HG03432 (cell line): ENCODE results near the gene CITED1.

Experiments used
- ATAC-seq: cut with Tn5 transposase; IDR thresholded peaks from one replicate; pipeline ENCODE4 v1.9.1; 2021; ENCODE audit warnings: mild to moderate bottlenecking, moderate library complexity; ENCODE audit not compliant: unreplicated experiment

Gene CITED1

GRCh38 chrX:72309297-72310071, 3.8 kb upstream of the CITED1 start:
- ATAC-seq: no peak

GRCh38 chrX:72308566-72309296, 3.0 kb upstream of the CITED1 start:
- no peak for ATAC-seq

DNA sequence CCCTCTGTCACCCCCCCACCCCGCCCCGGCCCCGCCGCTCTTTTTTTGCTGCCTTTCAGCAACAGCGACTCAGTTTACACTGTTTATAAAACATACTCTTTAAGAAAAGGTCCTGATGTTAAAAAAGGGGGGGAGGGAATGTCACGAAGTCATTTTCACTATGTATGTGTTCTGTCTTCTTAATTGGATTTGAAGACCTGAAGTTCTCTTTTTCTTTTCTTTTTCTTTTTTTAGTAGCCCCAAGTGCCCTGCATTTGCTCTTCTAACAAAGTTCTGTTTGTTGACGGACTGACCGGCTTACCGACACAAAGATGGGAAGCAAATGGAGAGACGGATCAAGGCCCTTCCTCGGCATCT, 2.5 kb upstream of the CITED1 start:
- no peak for ATAC-seq

DNA sequence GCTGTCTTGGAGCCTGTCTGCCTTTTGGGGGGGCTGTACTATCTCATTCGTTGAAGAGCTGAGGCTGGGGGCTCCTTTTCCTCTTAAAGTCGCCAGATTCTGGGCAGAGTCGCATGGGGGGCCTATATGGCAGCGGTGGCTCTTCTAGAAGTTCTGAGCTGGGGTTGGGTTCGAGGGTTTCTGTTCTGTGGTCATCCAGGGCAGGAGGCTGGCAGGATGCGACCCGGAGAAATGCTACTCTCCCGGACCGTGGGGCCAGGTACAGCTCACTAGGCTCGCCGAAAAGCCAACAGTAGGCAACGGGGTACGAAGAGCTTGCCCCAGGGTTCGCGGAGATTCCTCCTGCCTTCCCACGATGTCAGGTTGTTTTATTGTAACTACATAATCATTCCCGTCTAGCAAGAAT, 1.9 kb upstream of the CITED1 start:
- ATAC-seq: no peak

DNA sequence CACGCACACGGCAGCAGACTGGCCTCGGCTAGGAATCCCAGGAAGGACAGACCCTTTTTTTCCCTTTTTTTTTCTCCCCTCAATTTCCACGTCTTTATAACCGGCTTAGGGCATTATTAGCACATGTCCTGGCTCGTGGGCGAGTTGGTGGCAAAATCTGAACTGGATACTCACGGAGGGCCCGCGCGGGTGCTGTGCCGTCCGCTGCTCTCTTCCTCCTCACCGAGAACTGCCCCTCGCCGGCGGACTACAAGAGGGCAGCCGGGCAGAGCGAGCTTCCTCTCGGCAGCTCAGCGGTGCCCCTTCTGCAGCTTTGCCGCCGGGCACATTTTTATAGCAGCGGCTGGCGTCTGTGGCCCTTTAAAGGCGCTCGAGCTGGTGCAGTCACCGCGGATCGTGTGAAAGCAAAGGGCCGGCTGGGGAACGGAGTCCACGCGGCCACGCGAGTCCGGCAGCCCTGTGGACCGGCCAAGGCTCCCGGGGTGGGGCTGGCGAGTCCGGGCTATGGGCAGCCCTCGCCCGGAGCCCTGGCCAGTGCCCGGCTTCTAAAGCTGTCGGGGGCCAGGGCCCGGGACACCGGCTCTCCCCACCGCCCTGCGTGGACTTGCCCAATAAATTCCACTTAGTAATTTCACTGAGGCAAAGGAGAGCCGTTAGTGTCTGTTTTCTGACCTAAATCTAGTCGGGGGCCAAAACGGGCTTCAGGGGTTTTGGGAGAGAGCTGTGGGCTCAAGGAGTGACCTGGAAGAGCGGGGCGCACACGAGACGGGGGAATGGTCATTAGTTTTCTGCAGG, 1.3 kb upstream of the CITED1 start:
- ATAC-seq: peak; percentile 71

GRCh38 chrX:72306085-72306801, 529 bp upstream of the CITED1 start:
- peak; percentile 13 for ATAC-seq

DNA sequence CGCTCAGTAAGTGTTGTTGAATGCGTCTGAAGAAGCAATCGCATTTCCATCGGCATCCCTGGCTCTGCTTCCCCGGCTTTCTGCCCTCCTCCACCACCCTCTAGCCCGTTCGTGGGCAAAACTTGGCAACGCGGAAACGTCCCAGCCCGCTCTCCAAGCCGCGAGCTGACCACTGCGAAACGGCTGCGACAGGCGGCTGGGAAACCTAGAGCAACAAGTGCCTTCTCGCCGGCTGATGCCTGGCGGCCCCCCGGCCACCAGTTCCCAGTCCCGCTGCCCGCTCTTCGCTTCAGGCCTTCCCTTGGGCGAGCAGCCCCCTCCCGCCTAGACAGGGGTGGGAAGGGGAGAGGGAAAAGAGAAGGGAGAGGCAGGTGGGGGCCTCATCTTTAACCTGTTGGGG, 837 bp downstream of the CITED1 start:
- ATAC-seq: no peak

- no peak for ATAC-seq
These were observed 3.9 kb downstream of the CITED1 start for GRCh38 chrX:72301781-72302180.

- ATAC-seq: no peak
These were observed 5.7 kb downstream of the CITED1 start for GRCh38 chrX:72299891-72300630.

- peak; percentile 49 for ATAC-seq
These were observed 7.6 kb downstream of the CITED1 start for GRCh38 chrX:72297953-72298730.

DNA sequence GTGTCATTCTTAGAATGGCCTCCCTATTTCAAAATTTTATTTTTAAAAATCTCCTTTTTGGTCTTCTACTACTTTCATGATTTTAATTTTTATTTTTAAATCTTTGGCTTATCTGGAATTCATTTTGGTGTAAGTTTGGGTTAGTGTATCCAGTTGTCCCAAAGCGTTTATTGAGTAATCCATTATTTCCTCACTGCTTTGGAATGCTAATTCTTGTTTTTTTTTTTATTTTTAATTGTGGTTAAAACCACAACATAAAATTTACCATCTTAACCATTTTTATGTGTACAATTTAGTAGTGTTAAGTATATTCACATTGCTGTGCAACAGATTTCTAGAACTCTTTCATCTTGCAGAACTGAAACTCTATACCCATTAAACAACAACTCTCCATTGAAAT, 8.7 kb downstream of the CITED1 start:
- no peak for ATAC-seq

GRCh38 chrX:72295745-72296144, 10.0 kb downstream of the CITED1 start:
- no peak for ATAC-seq

- ATAC-seq: no peak
These were observed 11.2 kb downstream of the CITED1 start for GRCh38 chrX:72294497-72294896.

DNA sequence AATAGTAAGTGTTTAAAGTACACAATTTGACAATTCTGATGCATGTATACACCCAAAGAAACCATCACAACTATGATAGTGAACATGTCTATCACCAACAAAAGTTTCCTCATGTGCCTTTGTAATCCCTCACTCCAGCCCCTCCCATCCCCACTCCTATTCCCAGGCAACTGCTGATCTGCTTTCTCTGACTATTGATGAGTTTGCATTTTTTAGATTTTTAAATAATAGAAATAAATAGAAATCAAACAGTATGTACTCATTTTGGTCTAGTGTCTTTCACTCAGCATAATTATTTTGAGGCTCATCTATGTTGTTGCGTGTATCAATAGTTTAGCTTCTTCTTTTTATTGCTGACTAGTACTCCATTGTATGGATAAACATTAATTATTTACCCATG, 23.4 kb downstream of the CITED1 start:
- no peak for ATAC-seq

GRCh38 chrX:72280321-72280845, 25.3 kb downstream of the CITED1 start:
- no peak for ATAC-seq

DNA sequence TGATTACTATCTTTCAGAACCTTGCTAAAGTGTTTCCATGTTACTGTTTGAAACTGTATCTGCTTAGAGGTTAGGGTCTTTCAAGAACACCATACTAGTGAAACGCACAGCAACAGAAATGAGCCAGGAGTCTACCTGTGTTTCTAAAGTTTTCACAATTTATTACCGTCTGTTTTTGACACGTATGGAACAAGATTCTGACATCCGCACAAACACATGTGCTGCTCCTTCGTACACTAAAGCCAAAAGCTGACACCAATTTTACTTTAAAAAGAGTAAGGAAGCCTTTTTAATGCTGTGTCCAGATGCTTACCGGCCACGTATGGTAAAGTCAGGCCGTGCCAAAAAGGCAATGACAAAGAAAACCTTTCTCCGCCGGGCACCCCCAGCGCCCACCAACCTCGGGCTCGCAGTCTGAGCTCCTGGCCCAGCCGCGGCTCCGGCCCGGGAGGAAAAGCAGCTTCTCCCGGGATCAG, 29.2 kb downstream of the CITED1 start:
- no peak for ATAC-seq

DNA sequence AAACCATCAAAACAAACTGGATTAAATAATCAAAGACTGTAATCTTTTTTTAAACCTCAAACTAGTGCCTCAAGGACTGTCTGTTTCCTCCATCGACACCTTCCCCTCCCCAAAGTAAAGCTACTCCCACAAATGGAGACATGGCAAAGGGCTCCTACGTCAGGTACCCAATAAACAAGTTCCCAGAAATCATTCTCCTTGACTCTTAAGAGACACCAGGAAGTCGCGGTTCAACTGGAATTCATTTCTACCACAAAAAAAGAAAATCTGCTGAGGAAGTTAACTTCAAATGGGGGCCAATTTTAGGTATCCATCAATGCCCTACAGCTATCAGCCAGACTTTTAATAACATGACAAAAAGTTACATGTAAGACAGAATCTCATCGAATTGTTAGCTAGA, 31.2 kb downstream of the CITED1 start:
- no peak for ATAC-seq

- ATAC-seq: no peak
These were observed 32.0 kb downstream of the CITED1 start for GRCh38 chrX:72273718-72274117.

- no peak for ATAC-seq
These were observed 32.8 kb downstream of the CITED1 start for GRCh38 chrX:72272868-72273267.
